Urinary bladder (tissue), 4 donors: ENCODE data around the gene ENPEP. TPM values are rescaled to one million over a fixed set of nuclear protein-coding genes. Genes with fewer than 3 reads are reported as not detected.
"Not testable (repeated sequence)": the region's sequence is repeated elsewhere in the genome, so short reads cannot be mapped to it uniquely, and the experiment has no call there.

Source experiments
- DNase-seq: peaks from one replicate; pipeline ENCODE4 v3.0.0-alpha.2; 2015; ENCODE audit errors: extremely low spot score
- H3K27ac ChIP-seq: one replicate; pipeline ENCODE4 v1.5.1; 2013; ENCODE audit warnings: low read depth, mild to moderate bottlenecking, moderate library complexity
- H3K36me3 ChIP-seq: one replicate; pipeline ENCODE4 v1.6.1; 2013; ENCODE audit warnings: mild to moderate bottlenecking, moderate library complexity; ENCODE audit not compliant: insufficient read depth
- H3K4me1 ChIP-seq: one replicate; pipeline ENCODE4 v1.6.1; 2013; ENCODE audit warnings: mild to moderate bottlenecking, moderate library complexity; ENCODE audit not compliant: insufficient read depth
- H3K4me3 ChIP-seq: one replicate; pipeline ENCODE4 v1.5.1; 2013; ENCODE audit warnings: low read depth, low read length
- WGBS: extraction: QIAGEN DNeasy Blood & Tissue Kit; methylation state at CpG from one replicate; pipeline ENCODE4 v1.1.7; 2013; 5-methylcytosine and 5-hydroxymethylcytosine counted together
- polyA plus RNA-seq: library from polyadenylated mRNA; stranded (reverse); fragments of 200-250 nt; gene quantifications from one replicate; pipeline ENCODE4 v1.2.3, GENCODE V29; 2013
- total RNA-seq: library from RNA; depleted of rRNA; stranded (reverse); fragments of >200 nt; gene quantifications from one replicate; pipeline ENCODE4 v1.2.3, GENCODE V29; 2014
- donor health status: healthy with polysubstance abuse.
- donor health status: healthy.

ENPEP gene
- total and polyA plus RNA-seq, 2 donors = 2.0 to 45.6 TPM

DNA sequence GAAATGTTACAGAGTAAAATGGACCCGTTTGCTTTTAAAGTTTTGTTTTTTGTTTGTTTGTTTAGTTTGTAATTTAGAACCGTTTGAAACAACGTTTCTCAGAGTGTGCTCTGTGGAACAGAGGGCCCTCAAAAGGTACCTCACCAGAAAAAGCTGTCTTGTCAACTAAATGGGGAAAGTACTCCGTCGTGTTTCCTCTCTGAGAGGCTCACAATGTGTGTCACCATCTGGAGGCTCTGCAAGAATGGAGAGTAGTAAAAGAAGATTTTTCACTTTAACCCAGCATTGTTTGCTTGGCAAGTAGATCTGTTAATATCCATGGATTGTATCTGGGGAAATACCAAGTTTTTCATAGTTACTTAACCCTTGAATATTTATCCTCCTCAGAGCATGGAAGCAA, 1.5 kb upstream of the ENPEP start:
- H3K36me3 ChIP-seq = no peaks in the 10 kb centered on the region
- no peak overlapping the region for H3K27ac ChIP-seq
- H3K4me1 ChIP-seq = no peaks in the 10 kb centered on the region
- no peak overlapping the region for H3K4me3 ChIP-seq
- WGBS = 61% methylated on average over 5 of the region's 5 CpGs
- no peak for DNase-seq

DNA sequence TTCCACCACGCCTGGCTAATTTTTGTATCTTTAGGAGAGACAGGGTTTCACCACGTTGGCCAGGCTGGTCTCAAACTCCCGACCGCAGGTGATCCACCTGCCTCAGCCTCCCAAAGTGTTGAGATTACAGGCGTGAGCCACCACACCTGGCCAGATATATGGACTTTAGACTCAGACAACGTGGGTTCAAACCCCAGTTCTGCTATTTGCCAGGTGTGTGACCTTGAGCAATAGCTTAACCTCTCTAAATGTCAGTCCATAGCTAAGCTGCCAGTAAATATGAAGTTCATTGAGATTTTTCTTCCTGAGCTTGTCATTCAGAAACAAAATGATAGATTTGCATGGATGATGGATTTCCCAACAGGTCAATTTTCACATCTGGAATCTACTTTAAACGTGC, 875 bp upstream of the ENPEP start:
- not testable (repeated sequence) for H3K27ac ChIP-seq, DNase-seq
- WGBS = 90% methylated on average over 7 of the region's 7 CpGs

DNA sequence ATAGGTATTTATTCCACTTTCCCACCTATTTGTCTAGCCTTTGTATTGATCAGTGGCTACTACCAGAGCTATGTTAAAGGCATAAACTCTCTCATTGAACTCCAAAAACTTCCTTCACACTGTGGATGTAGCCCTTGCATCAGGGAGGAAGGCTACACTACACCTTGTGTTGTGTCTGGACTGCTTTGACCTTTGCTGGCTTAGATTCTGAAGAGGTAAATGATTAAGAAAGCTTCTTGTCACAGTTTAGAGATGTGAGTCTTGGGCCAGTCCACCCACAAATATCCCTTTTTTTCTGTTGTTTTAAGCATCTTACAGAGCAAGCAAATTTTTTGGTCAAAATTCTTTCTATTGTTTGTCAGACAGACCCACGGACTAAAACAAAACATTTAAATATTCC, 1.9 kb downstream of the ENPEP start:
- H3K4me3 ChIP-seq = no peak overlapping the region
- no peak for DNase-seq
- H3K36me3 ChIP-seq = no peaks in the 10 kb centered on the region
- H3K27ac ChIP-seq = no peak overlapping the region
- no peaks in the 10 kb centered on the region for H3K4me1 ChIP-seq
- WGBS = 76% methylated on average over 1 of the region's 1 CpG

More for the DNA sequence above, 875 bp upstream of the ENPEP start:
- H3K36me3 ChIP-seq, H3K4me1 ChIP-seq, H3K4me3 ChIP-seq: not testable (repeated sequence)

DNA sequence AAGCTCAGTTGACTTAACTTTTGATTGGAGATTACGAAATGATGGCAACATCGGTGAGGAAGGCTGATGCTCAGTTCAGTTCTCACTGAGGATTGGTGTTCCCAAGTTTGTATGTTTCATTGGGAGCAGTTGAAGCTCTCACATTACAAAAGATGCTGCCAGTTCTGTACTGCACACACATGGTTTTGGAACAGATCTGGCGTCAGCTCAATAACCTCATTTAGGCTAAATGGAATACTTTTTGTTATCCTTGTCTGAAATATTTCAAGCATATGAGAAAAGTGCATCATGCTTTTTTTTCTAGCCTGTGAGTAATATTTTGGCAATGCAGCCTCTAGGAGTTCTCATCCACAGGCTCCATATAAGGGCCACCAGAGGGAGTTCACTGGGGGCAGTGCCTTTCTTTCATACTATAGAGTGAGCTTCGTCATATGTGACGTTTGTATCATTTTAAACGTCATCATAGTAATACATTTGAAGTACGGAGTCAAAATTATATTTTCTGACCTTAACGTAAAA, 4.1 kb downstream of the ENPEP start:
- peak; percentile 59 for DNase-seq
- H3K27ac ChIP-seq = no peak overlapping the region
- WGBS = 60% methylated on average over 8 of the region's 8 CpGs

DNA sequence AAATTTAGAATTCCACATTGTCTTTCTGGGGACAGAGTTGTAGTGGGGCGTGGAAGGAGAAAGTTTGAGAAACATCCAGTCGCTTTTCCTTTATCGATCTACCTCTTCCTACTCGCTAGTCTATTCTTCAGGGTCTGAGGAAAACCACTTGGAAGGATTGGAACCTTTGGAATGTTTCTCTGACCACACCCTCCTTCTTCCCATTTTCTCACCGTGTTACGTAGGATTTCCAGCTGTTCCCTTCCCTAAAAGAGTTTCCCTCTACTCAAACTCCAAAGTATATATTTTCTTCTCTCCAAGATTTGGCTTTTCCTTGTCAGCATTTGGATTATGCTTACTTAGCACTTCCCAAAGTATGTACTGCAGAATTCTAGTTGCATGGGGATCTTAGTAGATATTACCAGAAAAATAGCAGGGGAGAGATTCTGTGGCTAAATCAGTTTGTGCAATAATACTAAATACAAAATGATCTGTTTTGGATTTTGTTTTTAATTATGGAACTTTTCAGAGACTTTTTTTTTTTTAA, 4.9 kb downstream of the ENPEP start:
- Histone ChIP-seq H3K36me3 (no peaks in the 10 kb centered on the region), H3K27ac (no peak overlapping the region), H3K4me1 (no peaks in the 10 kb centered on the region), H3K4me3 (no peak overlapping the region)
- no peak for DNase-seq
- 74% methylated on average over 6 of the region's 6 CpGs for WGBS

More for the DNA sequence above, 4.1 kb downstream of the ENPEP start:
- no peak overlapping the region for H3K4me3 ChIP-seq
- no peaks in the 10 kb centered on the region for H3K36me3 ChIP-seq
- no peaks in the 10 kb centered on the region for H3K4me1 ChIP-seq

DNA sequence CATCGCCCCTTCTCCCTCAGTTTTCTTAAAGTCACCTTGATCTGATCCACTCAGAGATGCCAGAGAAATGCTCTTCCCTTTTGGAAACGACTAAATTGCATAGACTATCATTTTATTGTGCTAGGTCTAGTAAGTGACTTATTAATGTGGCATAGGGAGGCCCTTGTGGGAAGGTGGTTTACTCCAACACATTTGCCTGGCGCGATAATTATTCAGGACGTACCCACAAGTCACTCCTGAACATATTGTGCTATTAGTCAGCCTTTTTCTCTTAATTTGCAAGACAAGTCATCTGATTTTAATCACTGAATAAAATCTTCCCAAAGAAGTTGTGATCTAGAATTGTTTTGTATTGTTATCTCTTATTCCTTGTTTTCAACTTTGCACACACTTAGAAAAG, 7.6 kb downstream of the ENPEP start:
- H3K27ac ChIP-seq = no peak overlapping the region

DNA sequence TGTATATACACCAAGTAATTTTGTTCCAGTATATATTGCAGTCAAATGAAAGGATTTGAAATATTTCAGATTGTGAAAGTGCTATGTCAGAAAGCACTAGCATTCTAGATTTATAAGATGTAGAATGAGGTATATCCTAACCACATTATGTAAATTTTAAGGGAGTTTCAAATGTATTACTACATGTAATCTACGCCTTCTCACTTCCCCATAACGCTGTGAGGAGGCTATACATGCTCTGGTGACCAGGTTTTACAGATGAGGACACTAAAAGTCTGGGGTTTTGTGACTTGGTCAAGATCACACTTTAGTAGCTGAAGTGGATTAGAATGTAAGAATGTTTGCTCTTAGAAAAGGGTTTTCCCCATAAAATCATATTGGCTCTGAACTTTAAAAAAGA, 8.1 kb downstream of the ENPEP start:
- no peak overlapping the region for H3K27ac ChIP-seq
- 89% methylated on average over 2 of the region's 2 CpGs for WGBS
- H3K4me3 ChIP-seq = no peak overlapping the region
- H3K4me1 ChIP-seq = no peaks in the 10 kb centered on the region
- DNase-seq = no peak
- no peaks in the 10 kb centered on the region for H3K36me3 ChIP-seq

More for the DNA sequence above, 7.6 kb downstream of the ENPEP start:
- no peaks in the 10 kb centered on the region for H3K36me3 ChIP-seq
- no peaks in the 10 kb centered on the region for H3K4me1 ChIP-seq
- WGBS = 88% methylated on average over 5 of the region's 5 CpGs
- H3K4me3 ChIP-seq = no peak overlapping the region
- DNase-seq = no peak

DNA sequence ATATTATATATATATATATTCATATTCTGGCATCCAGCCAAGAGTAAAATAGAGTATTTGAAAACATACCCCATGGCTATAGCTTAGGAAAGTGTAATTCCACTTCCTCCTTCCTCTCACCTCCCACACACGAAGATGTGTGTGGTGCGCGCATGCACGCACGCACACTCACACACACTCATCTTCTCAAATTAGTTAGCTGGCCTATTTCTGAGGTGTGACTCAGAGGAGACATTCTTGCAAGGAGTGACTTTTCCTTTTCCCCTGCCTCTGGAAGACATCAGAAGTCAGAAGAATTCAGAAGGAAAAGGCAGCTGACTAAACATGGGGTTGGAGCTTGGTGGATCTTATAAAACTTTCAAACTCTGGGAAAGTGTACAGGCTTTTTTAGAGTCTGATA, 8.8 kb downstream of the ENPEP start:
- 74% methylated on average over 5 of the region's 5 CpGs for WGBS
- H3K4me1 ChIP-seq = no peaks in the 10 kb centered on the region
- no peak for DNase-seq
- H3K36me3 ChIP-seq = no peaks in the 10 kb centered on the region
- no peak overlapping the region for H3K27ac ChIP-seq
- no peak overlapping the region for H3K4me3 ChIP-seq

DNA sequence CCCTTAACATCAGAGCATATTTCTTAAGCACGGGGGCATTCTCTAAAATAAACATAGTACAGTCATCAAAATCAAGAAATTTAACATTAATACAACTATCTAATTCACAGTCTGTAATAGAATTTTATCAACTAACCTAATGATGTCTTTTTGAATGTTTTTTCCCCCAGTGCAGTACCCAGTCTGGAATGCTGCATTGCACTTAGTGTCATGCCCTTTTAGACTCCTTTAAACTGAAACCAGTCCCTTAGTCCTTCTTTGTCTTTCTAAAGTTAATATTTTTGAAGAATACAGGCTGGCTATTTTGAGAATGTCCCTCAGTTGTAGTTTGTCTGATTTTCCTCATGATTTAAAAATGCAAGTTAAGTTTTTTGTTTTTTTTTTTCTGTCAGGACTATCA, 9.5 kb downstream of the ENPEP start:
- no peak for DNase-seq
- Histone ChIP-seq H3K27ac (no peak overlapping the region), H3K4me3 (no peak overlapping the region), H3K36me3 (no peaks in the 10 kb centered on the region), H3K4me1 (no peaks in the 10 kb centered on the region)
- 32% methylated on average over 1 of the region's 1 CpG for WGBS

DNA sequence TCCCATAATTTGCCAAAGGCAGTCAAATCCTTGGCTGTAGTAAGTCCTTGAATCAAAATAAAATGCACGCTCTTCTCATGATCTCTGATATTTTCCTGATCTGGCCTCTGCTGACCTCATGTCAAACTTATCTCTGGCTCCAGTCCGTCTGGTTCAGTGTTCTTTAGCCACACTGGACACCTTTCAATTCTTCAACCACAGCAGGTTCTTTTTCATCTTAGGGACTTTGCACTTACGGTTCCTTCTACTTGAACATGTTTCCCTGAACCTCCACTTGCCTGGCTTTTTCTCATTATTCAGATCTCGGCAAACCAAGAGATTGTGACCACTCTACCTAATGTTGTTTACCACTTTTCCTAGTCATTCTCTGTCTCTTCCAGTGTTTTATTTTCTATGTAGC, 10.3 kb downstream of the ENPEP start:
- no peak for DNase-seq
- no peaks in the 10 kb centered on the region for H3K36me3 ChIP-seq
- WGBS = 54% methylated on average over 4 of the region's 4 CpGs
- no peak overlapping the region for H3K4me3 ChIP-seq
- H3K4me1 ChIP-seq = no peaks in the 10 kb centered on the region
- H3K27ac ChIP-seq = peak overlapping the region; percentile 23

DNA sequence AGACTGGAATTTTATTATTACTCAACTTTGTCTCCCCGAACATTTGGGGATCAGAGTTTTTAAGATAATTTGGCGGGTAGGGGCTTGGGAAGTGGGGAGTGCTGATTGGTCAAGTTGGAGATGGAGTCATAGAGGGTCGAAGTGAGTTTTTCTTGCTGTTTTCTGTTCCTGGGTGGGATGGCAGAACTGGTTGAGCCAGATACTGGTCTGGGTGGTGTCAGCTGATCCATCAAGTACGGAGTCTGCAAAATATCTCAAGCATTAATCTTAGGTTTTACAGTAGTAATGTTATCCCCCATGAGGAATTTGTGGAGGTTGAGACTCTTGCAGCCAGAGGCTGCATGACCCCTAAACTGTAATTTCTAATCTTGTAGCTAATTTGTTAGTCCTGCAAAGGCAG, 10.9 kb downstream of the ENPEP start:
- H3K27ac ChIP-seq, H3K4me3 ChIP-seq, DNase-seq, H3K4me1 ChIP-seq, H3K36me3 ChIP-seq: not testable (repeated sequence)
- 85% methylated on average over 4 of the region's 4 CpGs for WGBS

DNA sequence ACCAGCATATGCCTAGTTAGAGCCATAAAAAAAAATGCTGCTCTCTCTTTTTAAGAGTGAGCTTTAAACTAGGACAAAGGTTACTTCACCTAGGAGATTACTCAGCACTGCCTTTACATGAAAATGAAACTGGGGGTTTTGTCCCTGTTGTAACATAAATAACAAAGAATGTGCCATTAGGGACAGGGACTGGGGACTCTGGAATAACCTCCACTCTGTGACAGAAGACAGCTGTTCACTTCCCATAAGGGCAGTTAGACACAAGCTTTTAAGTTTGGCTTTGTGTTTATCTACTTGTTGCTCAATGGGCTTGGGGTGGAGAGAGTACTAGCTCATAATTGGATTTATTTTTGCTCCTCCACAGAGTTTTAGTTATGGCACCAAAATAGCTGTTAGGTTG, 11.9 kb downstream of the ENPEP start:
- H3K4me1 ChIP-seq = no peaks in the 10 kb centered on the region
- H3K4me3 ChIP-seq = no peak overlapping the region
- no peak overlapping the region for H3K27ac ChIP-seq
- DNase-seq = no peak
- H3K36me3 ChIP-seq = no peaks in the 10 kb centered on the region

DNA sequence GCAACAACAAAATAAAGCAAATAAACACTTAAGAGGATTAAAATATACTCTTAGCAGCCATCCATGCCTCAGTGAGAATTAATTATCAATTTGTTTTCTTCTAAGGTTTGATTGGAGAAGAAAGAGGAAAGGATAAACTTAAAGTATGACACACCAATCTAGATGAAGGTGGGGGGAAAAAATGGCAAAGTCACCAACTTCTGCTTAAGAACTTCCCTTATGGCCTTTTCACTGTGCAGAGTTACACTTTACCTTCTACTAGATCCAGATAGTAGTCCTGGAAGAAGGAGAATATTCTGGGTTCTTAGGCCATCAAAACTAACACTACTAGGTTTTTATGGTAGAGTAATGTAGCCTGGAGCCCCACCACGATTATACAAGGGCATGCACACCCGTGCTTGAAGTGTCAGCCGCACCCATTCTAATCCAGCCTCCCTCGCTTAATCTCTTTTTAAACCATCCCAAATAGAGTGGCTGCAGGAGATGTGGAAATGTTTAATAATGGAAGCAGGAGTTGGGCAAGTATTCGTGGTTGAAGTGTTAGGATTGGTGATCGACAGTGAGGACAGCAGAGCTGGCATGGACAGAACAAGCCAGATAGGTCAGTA, 14.1 kb downstream of the ENPEP start:
- Histone ChIP-seq H3K4me1 (no peaks in the 10 kb centered on the region), H3K4me3 (no peak overlapping the region), H3K27ac (no peak overlapping the region), H3K36me3 (no peaks in the 10 kb centered on the region)
- WGBS = 70% methylated on average over 6 of the region's 6 CpGs
- DNase-seq = no peak

DNA sequence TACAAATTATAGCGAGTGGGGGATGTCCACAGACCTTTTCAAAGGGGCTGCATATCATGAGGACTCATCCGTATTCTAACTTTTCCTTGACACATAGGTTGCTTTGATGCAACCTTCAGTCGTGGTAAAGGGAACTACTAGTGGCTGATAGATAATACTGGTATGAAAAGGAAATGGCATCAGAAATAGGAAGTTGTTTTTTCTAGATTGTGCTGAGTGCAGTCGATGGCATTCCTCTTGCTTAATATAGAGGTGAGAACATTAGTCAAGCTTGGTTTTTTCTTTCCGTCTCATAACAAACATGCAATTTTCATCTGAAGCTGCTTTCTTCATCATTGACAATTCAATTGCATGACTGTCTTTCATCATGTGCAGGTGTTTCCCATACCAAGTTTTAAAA, 16.6 kb downstream of the ENPEP start:
- WGBS = 83% methylated on average over 5 of the region's 5 CpGs
- no peaks in the 10 kb centered on the region for H3K36me3 ChIP-seq
- H3K27ac ChIP-seq = no peak overlapping the region
- no peaks in the 10 kb centered on the region for H3K4me1 ChIP-seq
- no peak for DNase-seq
- no peak overlapping the region for H3K4me3 ChIP-seq

DNA sequence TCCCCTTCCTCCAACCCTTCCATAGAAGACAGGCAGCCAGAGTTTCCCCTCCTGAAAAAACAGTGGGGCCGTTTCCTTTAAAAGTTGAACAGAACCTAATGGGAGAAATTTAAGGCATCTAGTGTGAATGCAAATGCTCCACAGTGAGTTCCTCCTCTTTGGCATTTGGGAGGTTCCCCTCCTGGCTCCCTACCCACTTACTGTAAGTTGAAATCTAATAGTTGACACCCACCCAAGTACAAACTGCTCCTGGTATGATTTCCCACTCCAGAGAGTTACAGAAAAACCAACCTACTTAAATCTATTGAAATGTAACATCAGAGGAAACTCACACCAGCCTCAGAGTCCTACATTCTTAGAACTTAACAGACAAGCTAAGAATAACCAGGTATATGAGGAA, 17.6 kb downstream of the ENPEP start:
- WGBS = 61% methylated on average over 1 of the region's 1 CpG
- no peak for DNase-seq
- Histone ChIP-seq H3K4me3 (no peak overlapping the region), H3K27ac (no peak overlapping the region), H3K36me3 (no peaks in the 10 kb centered on the region), H3K4me1 (no peaks in the 10 kb centered on the region)
